Mucosa of descending colon (tissue), 3 donors: ENCODE data around the gene ECHDC3. TPM values are rescaled to one million over a fixed set of nuclear protein-coding genes. Genes with fewer than 3 reads are reported as not detected.

Experiments
- ATAC-seq: fragments of 200-7000 bp; cut with Tn5 transposase; one replicate; pipeline ENCODE4 v1.9.1; 2020; ENCODE audit warnings: mild to moderate bottlenecking, moderate library complexity
- DNase-seq, 3 donors: peaks; one replicate each; pipeline ENCODE4 v3.0.0-alpha.2; 2020
- H3K36me3 ChIP-seq: fragments of 200-600 bp; one replicate; pipeline ENCODE4 v1.8.0; 2021; ENCODE audit warnings: low read depth, mild to moderate bottlenecking
- H3K4me1 ChIP-seq: fragments of 200-600 bp; one replicate; pipeline ENCODE4 v1.8.0; 2021; ENCODE audit warnings: low read depth, mild to moderate bottlenecking
- H3K4me3 ChIP-seq: fragments of 200-600 bp; one replicate; pipeline ENCODE4 v1.8.0; 2021; ENCODE audit warnings: mild to moderate bottlenecking
- H3K9me3 ChIP-seq: fragments of 200-600 bp; one replicate; pipeline ENCODE4 v1.8.0; 2021; ENCODE audit warnings: mild to moderate bottlenecking
- CTCF ChIP-seq: fragments of 200-600 bp; IDR thresholded peaks from one replicate; pipeline ENCODE4 v1.8.0; 2022; ENCODE audit warnings: antibody characterized with exemption, mild to moderate bottlenecking
- intact Hi-C, 2 donors: fragments of 100-400 bp; cut with DNase I in 1 of 2; cut with micrococcal nuclease in 1 of 2; formaldehyde crosslinking; loops; one replicate each; pipeline versions ENCODE4 v1.11.0 to v1.11.1; 2022; cut with DNase I, micrococcal nuclease
- long read RNA-seq, 2 donors: library from polyadenylated mRNA; unstranded; transcript quantifications; one replicate each; pipeline ENCODE4 v2.0.0, GENCODE V29; 2019 to 2021
- total RNA-seq, 3 donors: library from RNA; stranded (reverse); fragmentation: NEBNext Ultra II Directional in 2 of 3; extraction: Animal tissue kit (Norgen Biotek cat#: 25700) in 2 of 3; gene quantifications; one replicate each; pipeline versions ENCODE4 v1.2.1 to v1.2.4, GENCODE V29; 2021 to 2023
- donor health status: DM: no; HTN: no; CAD: no; lungs with moderate emphysema.
- donor health status: DM: no; HTN: no; CAD: no.
- donor health status: DM: no; HTN: yes; CAD: no.

Gene ECHDC3
- 1 to 10 TPM in 2 of 3 donors, under 1 TPM in 1; 0.43 to 9.4 (median 1.3) TPM for total RNA-seq
- long read RNA-seq, donor 1, transcript ECHDC3-201 (5 exons, 1,649 nt), result major isoform, 9 of 9 reads
- long read RNA-seq, donor 1, partial matches to known transcripts, result 0 of 9 reads
- long read RNA-seq, donor 1, other reads (novel, unspliced or antisense), result 0 of 9 reads
- long read RNA-seq, donor 2, result 0 reads

DNA sequence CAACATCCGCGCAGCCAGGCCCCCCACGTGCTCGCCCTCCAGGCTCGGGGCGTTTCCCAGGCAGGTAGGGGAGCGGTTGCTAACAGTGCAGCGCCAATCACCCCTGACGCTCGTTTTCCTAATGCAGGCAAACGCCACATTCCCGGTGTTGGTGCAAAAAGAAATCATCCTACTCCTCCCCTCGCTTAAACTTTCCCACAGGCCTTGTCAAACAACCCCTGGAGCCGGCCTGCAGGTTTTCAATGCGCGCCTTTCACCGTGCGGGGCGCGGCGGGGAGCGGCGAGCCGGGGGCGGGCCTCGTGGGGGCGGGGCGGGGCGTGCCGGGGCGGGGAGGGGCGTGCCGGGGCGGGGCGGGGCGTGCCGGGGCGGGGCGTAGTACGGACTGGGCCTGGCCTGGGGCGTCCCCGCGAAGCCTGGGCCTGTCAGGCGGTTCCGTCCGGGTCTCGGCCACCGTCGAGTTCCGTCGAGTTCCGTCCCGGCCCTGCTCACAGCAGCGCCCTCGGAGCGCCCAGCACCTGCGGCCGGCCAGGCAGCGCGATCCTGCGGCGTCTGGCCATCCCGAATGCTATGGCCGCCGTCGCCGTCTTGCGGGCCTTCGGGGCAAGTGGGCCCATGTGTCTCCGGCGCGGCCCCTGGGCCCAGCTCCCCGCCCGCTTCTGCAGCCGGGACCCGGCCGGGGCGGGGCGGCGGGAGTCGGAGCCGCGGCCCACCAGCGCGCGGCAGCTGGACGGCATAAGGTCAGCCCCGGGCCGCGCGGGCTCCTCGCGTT is at the start of gene ECHDC3:
Gene ECHDC3, plus strand, starts transcription at position 374 of the 770 bp plus-strand sequence. Its CDS starts 195 bp downstream, at position 569.
- DNase-seq, result peak; percentile 23 to 78 (median 77)
- H3K4me3 ChIP-seq, result peak within 1 kb of the TSS; percentile 17
- peak; percentile 86 for ATAC-seq
- intact Hi-C loops, result no loop called here
- peaks cover 2% of the 10 kb centered on the region for H3K4me1 ChIP-seq
- H3K9me3 ChIP-seq, result no peaks in the 10 kb centered on the region
- TF ChIP-seq CTCF, result no peak
- no peaks in the 10 kb centered on the region for H3K36me3 ChIP-seq

- DNase-seq, result no peak
- H3K4me1 ChIP-seq, result no peaks in the 10 kb centered on the region
- no peak for TF ChIP-seq CTCF
- intact Hi-C loops, result no loop called here
- H3K4me3 ChIP-seq, result no peak overlapping the region
- ATAC-seq, result no peak
- H3K9me3 ChIP-seq, result no peaks in the 10 kb centered on the region
- no peaks in the 10 kb centered on the region for H3K36me3 ChIP-seq
These were observed 48.8 kb upstream of the ECHDC3 start for GRCh38 chr10:11693376-11693775.

GRCh38 chr10:11695779-11696178 is 46.4 kb upstream of the ECHDC3 start:
- ATAC-seq (no peak), DNase-seq (no peak)
- no peaks in the 10 kb centered on the region for H3K4me1 ChIP-seq
- H3K9me3 ChIP-seq, result no peaks in the 10 kb centered on the region
- no peak for TF ChIP-seq CTCF
- H3K36me3 ChIP-seq, result no peaks in the 10 kb centered on the region
- H3K4me3 ChIP-seq, result no peak overlapping the region
- intact Hi-C loops, result no loop called here

DNA sequence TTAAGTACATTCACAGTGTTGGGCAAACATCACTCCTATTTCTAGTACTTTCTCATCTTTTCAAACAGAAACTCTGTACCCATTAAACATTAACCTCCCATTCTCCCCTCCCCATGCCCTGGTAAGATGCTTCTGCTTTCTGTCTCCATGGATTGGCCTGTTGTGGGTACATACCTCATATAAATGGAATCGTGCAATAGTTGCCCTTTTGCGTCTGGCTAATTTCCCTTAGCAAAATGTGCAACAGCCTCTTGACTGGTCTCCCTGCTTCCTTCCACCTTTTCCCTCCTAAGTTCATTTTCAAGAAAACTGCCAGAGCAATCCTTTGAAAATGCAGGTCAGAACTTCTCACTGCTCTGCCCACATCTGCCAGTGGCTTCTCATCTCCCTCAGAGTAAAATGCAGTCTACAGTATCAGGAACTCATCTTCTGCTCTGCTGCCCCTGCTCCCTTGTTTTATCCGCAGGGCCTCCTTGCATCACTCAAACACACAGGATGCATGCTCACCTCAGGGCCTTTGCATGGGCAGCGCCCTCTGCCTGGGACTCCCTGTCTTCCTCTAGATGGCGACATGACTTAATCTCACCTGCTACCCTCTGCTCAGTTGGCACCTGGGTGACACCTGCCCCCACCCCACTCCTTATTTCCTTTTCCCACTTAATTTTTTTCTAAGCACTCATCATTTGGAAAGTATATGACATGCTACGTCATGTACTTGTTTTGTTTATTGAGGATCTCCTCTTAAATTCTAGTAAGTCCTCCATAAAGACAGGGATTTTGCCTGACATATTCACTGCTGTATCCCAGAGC is 44.3 kb upstream of the ECHDC3 start:
- no peaks in the 10 kb centered on the region for H3K36me3 ChIP-seq
- H3K4me3 ChIP-seq, result no peak overlapping the region
- ATAC-seq (peak; percentile 52), DNase-seq (peak in 2 of 3 donors; percentile 28 to 37)
- no peaks in the 10 kb centered on the region for H3K9me3 ChIP-seq
- intact Hi-C loops, result no loop called here
- no peak for TF ChIP-seq CTCF
- no peaks in the 10 kb centered on the region for H3K4me1 ChIP-seq

GRCh38 chr10:11698691-11699549 is 43.3 kb upstream of the ECHDC3 start:
- intact Hi-C loops, result no loop called here
- peak; percentile 34 for ATAC-seq

More at GRCh38 chr10:11698691-11699549, 43.3 kb upstream of the ECHDC3 start:
- no peak for DNase-seq
- no peak overlapping the region for H3K4me3 ChIP-seq
- H3K36me3 ChIP-seq, result no peaks in the 10 kb centered on the region
- H3K9me3 ChIP-seq, result no peaks in the 10 kb centered on the region
- H3K4me1 ChIP-seq, result no peaks in the 10 kb centered on the region
- TF ChIP-seq CTCF, result no peak
